Measurements from ENCODE around the gene EPHB6. TPM values are rescaled to one million over a fixed set of nuclear protein-coding genes. Genes with fewer than 3 reads are reported as not detected.

Gene EPHB6
- total RNA-seq, 1 experiment from 2014 or later, result 12.6 TPM

DNA sequence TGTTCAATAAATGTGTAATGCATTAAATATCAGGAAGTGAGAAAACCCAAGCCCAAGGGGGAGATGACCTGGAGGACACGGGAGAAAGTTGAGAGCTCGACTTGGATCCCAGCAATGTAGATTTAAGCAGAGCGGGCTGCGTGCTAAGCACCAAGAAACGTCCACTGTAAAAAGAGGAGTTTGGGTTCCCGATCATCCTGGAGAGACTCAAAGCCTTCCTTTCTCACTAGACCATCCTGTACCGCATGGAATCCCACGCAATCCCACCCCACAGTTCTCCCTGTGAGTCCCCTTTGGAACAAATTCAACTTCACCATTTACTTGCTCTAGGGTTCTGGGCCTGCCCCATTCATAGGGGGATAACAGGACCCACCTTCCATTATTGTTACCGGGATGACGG lies 28.3 kb downstream of the EPHB6 start:
- POLR2A ChIA-PET, result no interaction called here
- RAD21 ChIA-PET (ENCODE audit: low non-redundant PET in 1 of 2, low total read pairs in 2 of 2, uncharacterized antibody in 2 of 2, unreplicated experiment in 2 of 2), result no interaction called here
- BruUV-seq (replicated peaks), result no TSS peak
- ATAC-seq, result no peak
- Histone ChIP-seq H2AFZ (ENCODE audit: low read depth, low read length, poor library complexity, severe bottlenecking) (no peak overlapping the region), H3K9me3 (ENCODE audit: control insufficient read depth in 1 of 2, insufficient read depth in 1 of 2, low read depth in 1 of 2, low read length in 2 of 2) (no peaks in the 10 kb centered on the region), H3K4me3 (replicated peaks in 1 of 2; ENCODE audit: low read depth in 1 of 2, low read length in 2 of 2) (no peak overlapping the region), H3K27me3 (ENCODE audit: insufficient read depth, low read length) (peaks cover 6% of the 10 kb centered on the region; the same call in 1 of the 2 replicates), H3K4me1 (ENCODE audit: control insufficient read depth in 1 of 2, insufficient read depth in 2 of 2, low read length in 2 of 2) (peaks cover 4 to 10% of the 10 kb centered on the region in 2 experiments; a peak in 3 of 4 replicates), H4K20me1 (ENCODE audit: insufficient read depth) (no peaks in the 10 kb centered on the region), H3K79me2 (ENCODE audit: insufficient read depth, low read length) (no peaks in the 10 kb centered on the region), H3K9ac (ENCODE audit: low read length) (no peak overlapping the region), H3K4me2 (ENCODE audit: low read length) (no peak overlapping the region), H3K36me3 (ENCODE audit: control insufficient read depth in 1 of 2, insufficient read depth in 2 of 2, low read length in 2 of 2) (no peaks in the 10 kb centered on the region), H3K9me2 (ENCODE audit: insufficient read depth) (no peaks in the 10 kb centered on the region), H3K27ac (ENCODE audit: low read depth, low read length) (no peak overlapping the region)
- CTCF ChIA-PET, result interaction anchor here (1.6 kb wide), 1 partner anchor 118 kb away, joined by 4 read pairs; no protein-coding TSS in a partner anchor
- intact Hi-C loops (cut with micrococcal nuclease), result no loop called here
- TF ChIP-seq YY1 (IDR thresholded peaks at IDR 0.05; ENCODE audit: extremely low read depth, insufficient replicate concordance, low read depth, low read length), result no peak
- TF ChIP-seq EZH2 (IDR thresholded peaks at IDR 0.05), result no peak
- no peak for TF ChIP-seq CEBPB (IDR thresholded peaks at IDR 0.05; ENCODE audit: low read depth)
- TF ChIP-seq SRF (IDR thresholded peaks at IDR 0.05; ENCODE audit: low read depth), result no peak
- no peak for TF ChIP-seq FOSL1 (IDR thresholded peaks at IDR 0.05; ENCODE audit: low read depth)
- no peak for TF ChIP-seq POLR2A (IDR thresholded peaks at IDR 0.05; ENCODE audit: borderline replicate concordance, extremely low read depth, insufficient read depth, insufficient read length)
- no peak for DNase-seq (ENCODE audit: low read depth, low spot score)

DNA sequence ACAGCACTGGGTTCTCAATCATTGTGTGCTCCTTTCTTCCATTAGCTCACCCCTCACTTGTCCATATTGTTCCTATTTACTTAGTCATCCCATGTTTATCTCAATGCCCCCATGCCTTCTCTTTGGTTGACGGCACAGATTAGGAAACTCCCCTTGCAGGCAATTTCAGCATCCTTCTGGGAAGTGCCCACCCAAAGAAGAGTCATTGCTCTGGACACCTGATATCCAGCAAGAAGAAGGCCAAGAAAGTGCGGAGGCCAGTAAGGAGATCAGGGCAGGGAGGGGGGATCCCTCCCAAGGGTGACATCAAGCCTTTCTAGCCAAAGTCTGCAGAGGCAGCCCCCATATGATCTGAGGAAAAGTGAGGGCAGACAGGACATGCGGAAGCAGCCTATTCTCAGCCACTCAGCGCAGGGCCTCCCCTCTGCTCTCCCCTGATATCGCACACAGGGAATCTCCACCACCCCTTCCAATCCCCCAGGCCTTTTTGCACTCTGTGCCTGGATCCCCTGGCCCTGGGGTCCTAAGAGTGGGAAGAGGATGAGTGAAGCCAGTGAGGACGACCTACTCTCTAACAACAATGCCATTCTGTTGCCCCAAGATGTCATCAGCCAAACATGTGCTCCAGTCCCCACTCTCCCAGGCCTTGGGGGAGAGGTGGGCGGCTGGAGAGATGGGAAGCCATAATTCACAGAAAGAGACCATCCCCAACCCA lies 28.9 kb downstream of the EPHB6 start:
- peaks cover 4 to 10% of the 10 kb centered on the region in 2 experiments; a peak in 3 of 4 replicates for H3K4me1 ChIP-seq (ENCODE audit: control insufficient read depth in 1 of 2, insufficient read depth in 2 of 2, low read length in 2 of 2)
- no peaks in the 10 kb centered on the region for H3K36me3 ChIP-seq (ENCODE audit: control insufficient read depth in 1 of 2, insufficient read depth in 2 of 2, low read length in 2 of 2)
- no peaks in the 10 kb centered on the region for H3K79me2 ChIP-seq (ENCODE audit: insufficient read depth, low read length)
- ChIA-PET CTCF (interaction anchor here (1.6 kb wide), 1 partner anchor 118 kb away, joined by 4 read pairs; no protein-coding TSS in a partner anchor), POLR2A (no interaction called here), RAD21 (ENCODE audit: low non-redundant PET in 1 of 2, low total read pairs in 2 of 2, uncharacterized antibody in 2 of 2, unreplicated experiment in 2 of 2) (no interaction called here)
- H3K9me3 ChIP-seq (ENCODE audit: control insufficient read depth in 1 of 2, insufficient read depth in 1 of 2, low read depth in 1 of 2, low read length in 2 of 2), result no peaks in the 10 kb centered on the region
- H3K9ac ChIP-seq (ENCODE audit: low read length), result no peak overlapping the region
- no peak overlapping the region for H2AFZ ChIP-seq (ENCODE audit: low read depth, low read length, poor library complexity, severe bottlenecking)
- no peak overlapping the region for H3K27ac ChIP-seq (ENCODE audit: low read depth, low read length)
- intact Hi-C loops (cut with micrococcal nuclease), result no loop called here
- TF ChIP-seq SRF (IDR thresholded peaks at IDR 0.05; ENCODE audit: low read depth) (no peak), RAD21 (IDR thresholded peaks at IDR 0.05; ENCODE audit: low read depth) (no peak), EGR1 (IDR thresholded peaks at IDR 0.05; ENCODE audit: low read depth) (no peak), POLR2AphosphoS5 (IDR thresholded peaks at IDR 0.05; ENCODE audit: low read depth, low read length) (no peak), CEBPB (IDR thresholded peaks at IDR 0.05; ENCODE audit: low read depth) (no peak), POLR2A (IDR thresholded peaks at IDR 0.05; ENCODE audit: borderline replicate concordance, extremely low read depth, insufficient read depth, insufficient read length) (no peak), TCF7L2 (IDR thresholded peaks at IDR 0.05; ENCODE audit: borderline replicate concordance, extremely low read depth, insufficient read depth, insufficient read length) (no peak), CBX3 (IDR thresholded peaks at IDR 0.05; ENCODE audit: low read depth) (no peak), JUND (IDR thresholded peaks at IDR 0.05) (no peak), SP1 (IDR thresholded peaks at IDR 0.05; ENCODE audit: low read depth) (no peak), EZH2phosphoT487 (IDR thresholded peaks at IDR 0.05; ENCODE audit: borderline replicate concordance) (no peak), EZH2 (IDR thresholded peaks at IDR 0.05) (no peak), SIN3A (IDR thresholded peaks at IDR 0.05; ENCODE audit: low read depth) (no peak)
- TF ChIP-seq, protein P1, sequence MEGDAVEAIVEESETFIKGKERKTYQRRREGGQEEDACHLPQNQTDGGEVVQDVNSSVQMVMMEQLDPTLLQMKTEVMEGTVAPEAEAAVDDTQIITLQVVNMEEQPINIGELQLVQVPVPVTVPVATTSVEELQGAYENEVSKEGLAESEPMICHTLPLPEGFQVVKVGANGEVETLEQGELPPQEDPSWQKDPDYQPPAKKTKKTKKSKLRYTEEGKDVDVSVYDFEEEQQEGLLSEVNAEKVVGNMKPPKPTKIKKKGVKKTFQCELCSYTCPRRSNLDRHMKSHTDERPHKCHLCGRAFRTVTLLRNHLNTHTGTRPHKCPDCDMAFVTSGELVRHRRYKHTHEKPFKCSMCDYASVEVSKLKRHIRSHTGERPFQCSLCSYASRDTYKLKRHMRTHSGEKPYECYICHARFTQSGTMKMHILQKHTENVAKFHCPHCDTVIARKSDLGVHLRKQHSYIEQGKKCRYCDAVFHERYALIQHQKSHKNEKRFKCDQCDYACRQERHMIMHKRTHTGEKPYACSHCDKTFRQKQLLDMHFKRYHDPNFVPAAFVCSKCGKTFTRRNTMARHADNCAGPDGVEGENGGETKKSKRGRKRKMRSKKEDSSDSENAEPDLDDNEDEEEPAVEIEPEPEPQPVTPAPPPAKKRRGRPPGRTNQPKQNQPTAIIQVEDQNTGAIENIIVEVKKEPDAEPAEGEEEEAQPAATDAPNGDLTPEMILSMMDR (IDR thresholded peaks at IDR 0.05 in 2 of 3, conservative IDR thresholded peaks at IDR 0.05 in 1 of 3; ENCODE audit: borderline replicate concordance in 1 of 3, insufficient read depth in 1 of 3, low read depth in 2 of 3, low read length in 2 of 3), result no peak
- TF ChIP-seq, protein P2, sequence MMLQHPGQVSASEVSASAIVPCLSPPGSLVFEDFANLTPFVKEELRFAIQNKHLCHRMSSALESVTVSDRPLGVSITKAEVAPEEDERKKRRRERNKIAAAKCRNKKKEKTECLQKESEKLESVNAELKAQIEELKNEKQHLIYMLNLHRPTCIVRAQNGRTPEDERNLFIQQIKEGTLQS (IDR thresholded peaks at IDR 0.05), result no peak
- H4K20me1 ChIP-seq (ENCODE audit: insufficient read depth), result no peaks in the 10 kb centered on the region
- BruUV-seq (replicated peaks), result no TSS peak
- DNase-seq (ENCODE audit: low read depth, low spot score), result no peak
- H3K4me3 ChIP-seq (replicated peaks in 1 of 2; ENCODE audit: low read depth in 1 of 2, low read length in 2 of 2), result no peak overlapping the region
- H3K27me3 ChIP-seq (ENCODE audit: insufficient read depth, low read length), result peaks cover 6% of the 10 kb centered on the region; the same call in 1 of the 2 replicates
- no peak overlapping the region for H3K4me2 ChIP-seq (ENCODE audit: low read length)
- no peaks in the 10 kb centered on the region for H3K9me2 ChIP-seq (ENCODE audit: insufficient read depth)
- ATAC-seq, result no peak
